SH-SY5Y (cell line): ENCODE results near the gene SREK1.

Source experiments
- GATA2 ChIP-seq: IDR thresholded peaks from 2 replicates; pipeline ENCODE4 v1.6.1; 2011; ENCODE audit warnings: mild to moderate bottlenecking, low read depth, low read length
- GATA3 ChIP-seq: IDR thresholded peaks from 2 replicates; pipeline ENCODE4 v1.6.1; 2011; ENCODE audit warnings: low read depth, mild to moderate bottlenecking, low read length, moderate library complexity

DNA sequence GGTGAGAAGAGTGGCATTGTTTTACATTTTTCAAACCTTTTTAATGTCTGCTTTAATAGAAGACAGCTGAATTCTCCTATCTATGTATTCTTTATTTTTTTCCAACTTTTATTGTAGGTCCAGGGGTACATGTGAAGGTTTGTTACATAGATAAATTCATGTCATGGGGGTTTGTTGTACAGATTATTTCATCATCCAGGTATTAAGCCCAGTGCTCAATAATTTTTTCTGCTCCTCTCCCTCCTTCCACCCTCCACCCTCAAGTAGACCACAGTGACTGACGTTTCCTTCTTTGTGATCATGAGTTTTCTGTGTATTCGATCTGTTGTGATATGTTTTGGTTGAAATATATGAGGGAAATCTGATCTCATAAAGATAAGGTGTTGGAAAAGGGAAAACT is 1.7 kb upstream of the SREK1 start:
- TF ChIP-seq GATA3 (no peak), GATA2 (no peak)
